ENCODE measurements around the gene CYP26A1. TPM values are rescaled to one million over a fixed set of nuclear protein-coding genes. Genes with fewer than 3 reads are reported as not detected.

The CYP26A1 gene
- total RNA-seq, 4 donors from 2014 or later, result not detected

GRCh38 chr10:93072713-93073538 is 767 bp upstream of the CYP26A1 start:
- H3K4me1 ChIP-seq, result peaks cover 0 to 54% (median 34%) of the 10 kb centered on the region in 4 donors
- no peak for DNase-seq (ENCODE audit: low spot score in 2 of 2)
- 1 to 6% methylated on average over 27 to 28 of the region's 34 CpGs for WGBS, 2 donors
- H3K27ac ChIP-seq, result no peak overlapping the region
- H3K36me3 ChIP-seq, result no peaks in the 10 kb centered on the region
- H3K9me3 ChIP-seq, result no peaks in the 10 kb centered on the region
- no peak for TF ChIP-seq EP300 (IDR thresholded peaks at IDR 0.05)
- no peak for TF ChIP-seq CTCF (IDR thresholded peaks at IDR 0.05)
- TF ChIP-seq POLR2A (IDR thresholded peaks at IDR 0.05), result no peak
- peak overlapping the region in 3 of 4 donors; percentile 7 to 44 (median 27) for H3K4me3 ChIP-seq
- H3K27me3 ChIP-seq, result peaks cover 0 to 78% of the 10 kb centered on the region in 2 donors

GRCh38 chr10:93074147-93074596 is 479 bp downstream of the CYP26A1 start:
- Histone ChIP-seq H3K4me3 (peak overlapping the region in 3 of 4 donors; percentile 7 to 44 (median 27)), H3K4me1 (peaks cover 0 to 41% (median 32%) of the 10 kb centered on the region in 4 donors), H3K27me3 (peaks cover 0 to 65% of the 10 kb centered on the region in 2 donors), H3K36me3 (no peaks in the 10 kb centered on the region), H3K27ac (no peak overlapping the region), H3K9me3 (no peaks in the 10 kb centered on the region)
- TF ChIP-seq POLR2A (IDR thresholded peaks at IDR 0.05), result no peak
- no peak for TF ChIP-seq EP300 (IDR thresholded peaks at IDR 0.05)
- TF ChIP-seq CTCF (IDR thresholded peaks at IDR 0.05), result no peak
- no peak for DNase-seq (ENCODE audit: low spot score in 2 of 2)
- WGBS, 2 donors, result 1% methylated on average over 18 to 37 of the region's 40 CpGs

GRCh38 chr10:93074597-93075368 is 1.1 kb downstream of the CYP26A1 start:
- TF ChIP-seq EP300 (IDR thresholded peaks at IDR 0.05) (no peak), CTCF (IDR thresholded peaks at IDR 0.05) (no peak), POLR2A (IDR thresholded peaks at IDR 0.05) (no peak)
- Histone ChIP-seq H3K4me3 (peak overlapping the region in 1 of 4 donors; percentile 44), H3K27me3 (peaks cover 0 to 59% of the 10 kb centered on the region in 2 donors), H3K4me1 (peaks cover 0 to 41% (median 32%) of the 10 kb centered on the region in 4 donors), H3K27ac (no peak overlapping the region), H3K9me3 (no peaks in the 10 kb centered on the region), H3K36me3 (no peaks in the 10 kb centered on the region)
- DNase-seq (ENCODE audit: low spot score in 2 of 2), result no peak
- 2 to 5% methylated on average over 14 to 53 of the region's 67 CpGs for WGBS, 2 donors

GRCh38 chr10:93075369-93076221 is 1.9 kb downstream of the CYP26A1 start:
- Histone ChIP-seq H3K27ac (no peak overlapping the region), H3K27me3 (peaks cover 0 to 56% of the 10 kb centered on the region in 2 donors), H3K9me3 (no peaks in the 10 kb centered on the region), H3K4me3 (no peak overlapping the region), H3K4me1 (peaks cover 0 to 41% (median 32%) of the 10 kb centered on the region in 4 donors), H3K36me3 (no peaks in the 10 kb centered on the region)
- no peak for DNase-seq (ENCODE audit: low spot score in 2 of 2)
- WGBS, 2 donors, result 31 to 37% methylated on average over 25 of the region's 25 CpGs
- no peak for TF ChIP-seq POLR2A (IDR thresholded peaks at IDR 0.05)

- WGBS, 2 donors, result 66 to 68% methylated on average over 2 of the region's 2 CpGs
- no peak overlapping the region for H3K4me3 ChIP-seq
- H3K4me1 ChIP-seq, result peaks cover 0 to 35% (median 32%) of the 10 kb centered on the region in 4 donors
- no peak for TF ChIP-seq EP300 (IDR thresholded peaks at IDR 0.05)
- TF ChIP-seq POLR2A (IDR thresholded peaks at IDR 0.05), result no peak
- TF ChIP-seq CTCF (IDR thresholded peaks at IDR 0.05), result no peak
- no peak for DNase-seq (ENCODE audit: low spot score in 2 of 2)
- no peak overlapping the region for H3K27ac ChIP-seq
- no peaks in the 10 kb centered on the region for H3K9me3 ChIP-seq
- H3K36me3 ChIP-seq, result no peaks in the 10 kb centered on the region
- peaks cover 0 to 44% of the 10 kb centered on the region in 2 donors for H3K27me3 ChIP-seq
These were observed 3.2 kb downstream of the CYP26A1 start for GRCh38 chr10:93076871-93077270.

Data from tibial nerve (tissue), 4 donors.